ENCODE measurements around the gene PLEKHG7.

Gene PLEKHG7

DNA sequence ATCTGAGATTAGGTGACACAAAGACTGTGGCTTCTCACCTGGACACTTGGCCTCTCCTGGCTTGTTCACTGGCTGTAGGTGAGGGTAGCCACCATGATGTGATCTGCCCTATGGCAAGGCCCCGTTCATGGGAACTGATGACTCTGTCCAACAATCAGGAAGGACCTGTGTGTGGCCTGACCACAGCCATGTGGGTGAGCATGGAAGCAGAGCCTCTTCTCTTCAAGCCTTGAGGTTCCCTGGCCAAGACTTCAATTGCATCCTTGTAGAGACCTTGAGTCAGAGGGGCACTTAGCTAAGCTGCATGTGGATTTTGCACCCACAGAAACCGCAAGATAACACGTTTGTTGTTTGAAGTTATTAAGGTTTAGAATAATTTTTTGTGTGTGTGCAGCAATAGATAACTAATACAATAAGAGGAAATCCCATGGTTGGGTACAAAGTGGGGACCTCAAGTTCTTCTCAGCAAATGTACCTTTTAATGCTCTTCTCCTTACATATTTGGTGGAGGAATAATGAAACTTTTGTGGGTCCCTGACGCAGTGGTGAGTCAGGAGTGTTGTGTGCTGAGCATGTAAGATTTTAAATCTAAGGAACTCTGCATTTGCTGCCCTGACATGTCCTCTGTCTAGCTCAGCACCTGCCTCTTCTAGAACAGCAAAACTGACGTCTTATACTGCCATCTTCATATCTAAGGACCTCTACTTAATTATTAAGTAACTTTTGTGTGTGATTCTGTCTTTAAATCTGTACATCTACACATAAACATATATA, 27.5 kb upstream of the PLEKHG7 start:
- Histone ChIP-seq H3K9me3 (ENCODE audit: insufficient read depth, low read length) (no peaks in the 10 kb centered on the region), H3K36me3 (replicated peaks; ENCODE audit: low read depth, low read length) (no peaks in the 10 kb centered on the region), H3K4me1 (ENCODE audit: low read length) (peaks cover 35% of the 10 kb centered on the region), H2AFZ (ENCODE audit: low read depth, low read length) (no peak overlapping the region), H3K79me2 (ENCODE audit: low read length) (no peaks in the 10 kb centered on the region), H3K4me2 (ENCODE audit: low read length) (no peak overlapping the region), H3K27ac (ENCODE audit: low read length) (no peak overlapping the region), H3K9ac (ENCODE audit: low read length) (no peak overlapping the region), H3K27me3 (ENCODE audit: low read depth, low read length) (no peaks in the 10 kb centered on the region), H4K20me1 (ENCODE audit: insufficient read depth, low read length) (no peaks in the 10 kb centered on the region), H3K4me3 (ENCODE audit: low read length) (no peak overlapping the region)
- TF ChIP-seq EZH2phosphoT487 (IDR thresholded peaks at IDR 0.05; ENCODE audit: low read depth), result no peak
- TF ChIP-seq, protein P1, sequence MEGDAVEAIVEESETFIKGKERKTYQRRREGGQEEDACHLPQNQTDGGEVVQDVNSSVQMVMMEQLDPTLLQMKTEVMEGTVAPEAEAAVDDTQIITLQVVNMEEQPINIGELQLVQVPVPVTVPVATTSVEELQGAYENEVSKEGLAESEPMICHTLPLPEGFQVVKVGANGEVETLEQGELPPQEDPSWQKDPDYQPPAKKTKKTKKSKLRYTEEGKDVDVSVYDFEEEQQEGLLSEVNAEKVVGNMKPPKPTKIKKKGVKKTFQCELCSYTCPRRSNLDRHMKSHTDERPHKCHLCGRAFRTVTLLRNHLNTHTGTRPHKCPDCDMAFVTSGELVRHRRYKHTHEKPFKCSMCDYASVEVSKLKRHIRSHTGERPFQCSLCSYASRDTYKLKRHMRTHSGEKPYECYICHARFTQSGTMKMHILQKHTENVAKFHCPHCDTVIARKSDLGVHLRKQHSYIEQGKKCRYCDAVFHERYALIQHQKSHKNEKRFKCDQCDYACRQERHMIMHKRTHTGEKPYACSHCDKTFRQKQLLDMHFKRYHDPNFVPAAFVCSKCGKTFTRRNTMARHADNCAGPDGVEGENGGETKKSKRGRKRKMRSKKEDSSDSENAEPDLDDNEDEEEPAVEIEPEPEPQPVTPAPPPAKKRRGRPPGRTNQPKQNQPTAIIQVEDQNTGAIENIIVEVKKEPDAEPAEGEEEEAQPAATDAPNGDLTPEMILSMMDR (IDR thresholded peaks at IDR 0.05; ENCODE audit: low read depth, low read length), result no peak

DNA sequence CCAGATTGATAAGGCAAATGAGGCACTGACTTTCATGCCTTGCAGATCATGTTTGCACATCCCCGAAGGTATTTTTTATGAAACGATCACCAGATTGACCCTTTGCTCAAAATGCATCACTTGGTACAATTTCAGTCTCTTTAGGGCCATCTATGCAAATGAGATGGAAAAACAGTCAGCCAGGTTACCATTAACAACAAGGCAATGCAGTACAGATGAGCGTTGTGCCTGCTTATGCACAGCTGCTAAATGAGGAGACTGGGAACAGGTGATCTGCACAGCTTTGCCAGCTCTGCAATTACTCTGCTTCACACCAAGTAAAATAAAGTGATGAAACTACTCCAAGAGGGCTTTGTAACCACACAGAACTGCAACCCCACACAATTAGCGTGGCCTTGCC, 26.1 kb upstream of the PLEKHG7 start:
- Histone ChIP-seq H3K36me3 (replicated peaks; ENCODE audit: low read depth, low read length) (no peaks in the 10 kb centered on the region), H3K9ac (ENCODE audit: low read length) (no peak overlapping the region), H3K4me1 (ENCODE audit: low read length) (peaks cover 35% of the 10 kb centered on the region), H3K27ac (ENCODE audit: low read length) (no peak overlapping the region), H3K4me2 (ENCODE audit: low read length) (no peak overlapping the region), H3K27me3 (ENCODE audit: low read depth, low read length) (no peaks in the 10 kb centered on the region), H2AFZ (ENCODE audit: low read depth, low read length) (no peak overlapping the region), H3K4me3 (ENCODE audit: low read length) (no peak overlapping the region), H3K9me3 (ENCODE audit: insufficient read depth, low read length) (no peaks in the 10 kb centered on the region), H3K79me2 (ENCODE audit: low read length) (no peaks in the 10 kb centered on the region), H4K20me1 (ENCODE audit: insufficient read depth, low read length) (no peaks in the 10 kb centered on the region)
- no peak for TF ChIP-seq EZH2phosphoT487 (IDR thresholded peaks at IDR 0.05; ENCODE audit: low read depth)
- TF ChIP-seq, protein P1 (IDR thresholded peaks at IDR 0.05; ENCODE audit: low read depth, low read length), result no peak

DNA sequence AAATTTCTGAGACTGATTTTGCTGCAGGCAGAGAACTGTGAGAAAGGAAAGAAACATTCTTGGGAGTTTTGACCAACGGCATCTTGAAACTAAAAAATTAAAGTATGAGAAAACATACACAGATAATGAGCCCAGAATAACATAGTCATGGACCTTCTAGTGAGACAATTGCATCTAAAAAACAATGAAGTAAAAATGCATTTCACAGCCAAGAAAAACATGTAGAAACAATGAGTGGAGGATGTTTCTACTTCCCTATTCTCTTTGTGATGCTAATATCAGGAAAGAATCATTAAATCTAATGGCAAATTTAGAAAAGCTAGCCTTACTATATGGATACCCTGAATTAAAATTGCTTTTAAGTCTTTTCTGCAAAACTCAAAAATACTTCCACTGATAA, 12.2 kb upstream of the PLEKHG7 start:
- Histone ChIP-seq H3K9me3 (ENCODE audit: insufficient read depth, low read length) (peaks cover 2% of the 10 kb centered on the region; the same call in 1 of the 2 replicates), H3K4me3 (ENCODE audit: low read length) (no peak overlapping the region), H3K4me2 (ENCODE audit: low read length) (no peak overlapping the region), H3K27me3 (ENCODE audit: low read depth, low read length) (no peaks in the 10 kb centered on the region), H3K79me2 (ENCODE audit: low read length) (no peaks in the 10 kb centered on the region), H4K20me1 (ENCODE audit: insufficient read depth, low read length) (no peaks in the 10 kb centered on the region), H2AFZ (ENCODE audit: low read depth, low read length) (no peak overlapping the region), H3K4me1 (ENCODE audit: low read length) (no peaks in the 10 kb centered on the region), H3K27ac (ENCODE audit: low read length) (no peak overlapping the region), H3K9ac (ENCODE audit: low read length) (no peak overlapping the region), H3K36me3 (replicated peaks; ENCODE audit: low read depth, low read length) (no peaks in the 10 kb centered on the region)
- TF ChIP-seq EZH2phosphoT487 (IDR thresholded peaks at IDR 0.05; ENCODE audit: low read depth), result no peak
- TF ChIP-seq, protein P1 (IDR thresholded peaks at IDR 0.05; ENCODE audit: low read depth, low read length), result no peak

DNA sequence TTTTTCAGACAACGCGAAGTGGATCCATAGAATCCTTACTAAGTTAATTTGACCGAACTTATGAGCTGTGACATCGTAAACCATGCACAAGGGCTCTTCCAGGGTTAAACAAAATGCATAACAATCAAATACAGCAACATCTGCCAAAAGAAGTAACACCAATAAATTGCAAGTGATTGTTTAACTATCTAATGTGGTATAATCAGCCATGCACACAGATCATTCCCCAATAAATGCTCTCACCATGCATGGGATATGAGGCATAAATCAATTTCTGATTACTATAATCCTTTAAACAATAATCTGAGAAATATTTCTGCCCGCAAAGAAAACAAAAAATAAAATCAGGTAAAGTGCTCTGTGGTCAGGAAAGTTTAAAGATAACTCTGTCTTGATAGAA, 7.7 kb upstream of the PLEKHG7 start:
- no peak overlapping the region for H3K27ac ChIP-seq (ENCODE audit: low read length)
- TF ChIP-seq, protein P1 (IDR thresholded peaks at IDR 0.05; ENCODE audit: low read depth, low read length), result no peak
- H3K4me1 ChIP-seq (ENCODE audit: low read length), result no peaks in the 10 kb centered on the region
- no peak overlapping the region for H2AFZ ChIP-seq (ENCODE audit: low read depth, low read length)
- H3K4me3 ChIP-seq (ENCODE audit: low read length), result no peak overlapping the region
- H3K27me3 ChIP-seq (ENCODE audit: low read depth, low read length), result no peaks in the 10 kb centered on the region
- H3K9ac ChIP-seq (ENCODE audit: low read length), result no peak overlapping the region
- H3K4me2 ChIP-seq (ENCODE audit: low read length), result no peak overlapping the region
- H3K79me2 ChIP-seq (ENCODE audit: low read length), result no peaks in the 10 kb centered on the region
- peaks cover 19% of the 10 kb centered on the region for H3K9me3 ChIP-seq (ENCODE audit: insufficient read depth, low read length)
- peaks cover 3% of the 10 kb centered on the region for H3K36me3 ChIP-seq (replicated peaks; ENCODE audit: low read depth, low read length)
- no peaks in the 10 kb centered on the region for H4K20me1 ChIP-seq (ENCODE audit: insufficient read depth, low read length)
